HG03439 (cell line): Measurements from ENCODE around the gene TMA7B.

ENCODE experiments used
- ATAC-seq: cut with Tn5 transposase; IDR thresholded peaks from one replicate; pipeline ENCODE4 v1.9.1; 2021; ENCODE audit warnings: mild to moderate bottlenecking, moderate library complexity; ENCODE audit not compliant: unreplicated experiment

The TMA7B gene

GRCh38 chr22:39959640-39960447 lies at the start of gene TMA7B:
Gene TMA7B, plus strand, starts transcription at chr22:39960397. Its CDS starts 3,978 bp downstream, at chr22:39964375.
- no peak for ATAC-seq

GRCh38 chr22:39910876-39911613 lies 49.2 kb upstream of the TMA7B start:
- ATAC-seq, result no peak

- ATAC-seq, result no peak
Observed at GRCh38 chr22:39913321-39913720, 46.9 kb upstream of the TMA7B start.

GRCh38 chr22:39913886-39914285 lies 46.3 kb upstream of the TMA7B start:
- ATAC-seq, result no peak

- ATAC-seq, result no peak
Observed at GRCh38 chr22:39914584-39914983, 45.6 kb upstream of the TMA7B start.

GRCh38 chr22:39915295-39915726 lies 44.9 kb upstream of the TMA7B start:
- ATAC-seq, result no peak

- no peak for ATAC-seq
Observed at GRCh38 chr22:39916496-39916895, 43.7 kb upstream of the TMA7B start.

- ATAC-seq, result no peak
Observed at GRCh38 chr22:39917197-39917643, 43.0 kb upstream of the TMA7B start.

GRCh38 chr22:39917776-39918495 lies 42.3 kb upstream of the TMA7B start:
- no peak for ATAC-seq

GRCh38 chr22:39920134-39920743 lies 40.0 kb upstream of the TMA7B start:
- no peak for ATAC-seq

GRCh38 chr22:39923696-39924095 lies 36.5 kb upstream of the TMA7B start:
- ATAC-seq, result no peak

- no peak for ATAC-seq
Observed at GRCh38 chr22:39924286-39924685, 35.9 kb upstream of the TMA7B start.

GRCh38 chr22:39925273-39925672 lies 34.9 kb upstream of the TMA7B start:
- no peak for ATAC-seq

GRCh38 chr22:39925909-39926679 lies 34.1 kb upstream of the TMA7B start:
- ATAC-seq, result no peak

GRCh38 chr22:39926753-39927152 lies 33.4 kb upstream of the TMA7B start:
- no peak for ATAC-seq

- ATAC-seq, result no peak
Observed at GRCh38 chr22:39927544-39927943, 32.7 kb upstream of the TMA7B start.

- ATAC-seq, result no peak
Observed at GRCh38 chr22:39928536-39929520, 31.4 kb upstream of the TMA7B start.

- ATAC-seq, result no peak
Observed at GRCh38 chr22:39931251-39931650, 28.9 kb upstream of the TMA7B start.

- no peak for ATAC-seq
Observed at GRCh38 chr22:39932166-39932565, 28.0 kb upstream of the TMA7B start.
